ENCODE data around the gene MAML3.

DNA sequence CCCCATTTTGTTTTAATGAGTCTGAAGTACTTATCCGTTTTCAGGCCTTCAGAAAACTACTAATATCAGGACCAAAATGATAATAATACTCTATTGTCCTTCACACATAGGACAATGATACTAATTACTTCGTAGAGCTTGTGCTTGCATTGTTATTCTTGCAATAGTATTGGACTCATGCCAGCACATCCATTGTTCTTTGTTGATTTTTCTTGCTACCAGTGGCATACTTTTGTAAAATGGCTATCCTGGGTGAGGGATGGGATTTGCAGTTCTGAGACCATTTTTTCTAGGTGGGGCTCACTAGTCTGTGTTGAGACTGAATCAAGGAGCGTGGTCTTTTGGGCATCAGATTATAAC, 195.3 kb downstream of the MAML3 start:
- TF ChIP-seq POLR2AphosphoS5 (IDR thresholded peaks at IDR 0.05): no peak
- no peak for TF ChIP-seq CTCF (IDR thresholded peaks at IDR 0.05)

Measured in upper lobe of left lung (tissue), 4 donors.